SK-N-SH treated with all-trans-retinoic acid at 6 μM for 48 hours (cell line): ENCODE results near the gene ERFE.
A peak's percentile ranks its signal among the peaks of the same experiment; 100 is the strongest.

Experiments used
- BACH2 ChIP-seq: fragments of 250-450 bp; sonication (Bioruptor Pico); IDR thresholded peaks from 2 replicates; pipeline ENCODE4 v1.9.0; 2021; ENCODE audit warnings: mild to moderate bottlenecking, borderline replicate concordance
- CREB5 ChIP-seq: fragments of 250-450 bp; sonication (Bioruptor Pico); IDR thresholded peaks from 2 replicates; pipeline ENCODE4 v1.5.1; 2020; ENCODE audit warnings: low read depth, mild to moderate bottlenecking, moderate library complexity
- ISL1 ChIP-seq: fragments of 250-450 bp; sonication (Bioruptor Pico); IDR thresholded peaks from 2 replicates; pipeline ENCODE4 v2.1.2; 2022; ENCODE audit warnings: mild to moderate bottlenecking, moderate library complexity
- POU6F1 ChIP-seq: fragments of 250-450 bp; sonication (Bioruptor Pico); IDR thresholded peaks from 2 replicates; pipeline ENCODE4 v1.8.0; 2021; ENCODE audit warnings: low read depth, mild to moderate bottlenecking, moderate library complexity, borderline replicate concordance
- TSHZ2 ChIP-seq: fragments of 250-450 bp; sonication (Bioruptor Pico); IDR thresholded peaks from 2 replicates; pipeline ENCODE4 v1.5.0; 2020; ENCODE audit warnings: mild to moderate bottlenecking, moderate library complexity
- ZC3H10 ChIP-seq: fragments of 250-450 bp; sonication (Bioruptor Pico); IDR thresholded peaks from 2 replicates; pipeline ENCODE4 v1.5.1; 2021; ENCODE audit warnings: mild to moderate bottlenecking, moderate library complexity
- ZFP3 ChIP-seq: fragments of 250-450 bp; sonication (Bioruptor Pico); IDR thresholded peaks from 2 replicates; pipeline ENCODE4 v1.5.0; 2020; ENCODE audit warnings: mild to moderate bottlenecking, moderate library complexity
- ZFP30 ChIP-seq: fragments of 450-650 bp; formaldehyde crosslinking; IDR thresholded peaks from 2 replicates; pipeline ENCODE4 v1.5.0; 2022; ENCODE audit warnings: mild to moderate bottlenecking, moderate library complexity

GRCh38 chr2:238141541-238142318, 17.0 kb upstream of the ERFE start:
- TF ChIP-seq ZFP30 (CRISPR knock-in tag) = no peak
- TF ChIP-seq CREB5 (CRISPR knock-in tag) = no peak
- TF ChIP-seq ZC3H10 (CRISPR knock-in tag) = no peak
- no peak for TF ChIP-seq BACH2 (CRISPR knock-in tag)
- peak; percentile 100 for TF ChIP-seq ZFP3 (CRISPR knock-in tag)
- TF ChIP-seq TSHZ2 = no peak
- no peak for TF ChIP-seq POU6F1 (CRISPR knock-in tag)
- no peak for TF ChIP-seq ISL1
